Smooth muscle cell of the brain vasculature (primary cell): ENCODE results near the gene ENPP1.
A peak's percentile ranks its signal among the peaks of the same experiment; 100 is the strongest.
"Not testable (repeated sequence)": the region's sequence is repeated elsewhere in the genome, so short reads cannot be mapped to it uniquely, and the experiment has no call there.

Experiments used
- DNase-seq: peaks from one replicate; pipeline ENCODE4 v3.0.0-alpha.2; 2012; ENCODE audit warnings: low read depth, low spot score

ENPP1 gene

DNA sequence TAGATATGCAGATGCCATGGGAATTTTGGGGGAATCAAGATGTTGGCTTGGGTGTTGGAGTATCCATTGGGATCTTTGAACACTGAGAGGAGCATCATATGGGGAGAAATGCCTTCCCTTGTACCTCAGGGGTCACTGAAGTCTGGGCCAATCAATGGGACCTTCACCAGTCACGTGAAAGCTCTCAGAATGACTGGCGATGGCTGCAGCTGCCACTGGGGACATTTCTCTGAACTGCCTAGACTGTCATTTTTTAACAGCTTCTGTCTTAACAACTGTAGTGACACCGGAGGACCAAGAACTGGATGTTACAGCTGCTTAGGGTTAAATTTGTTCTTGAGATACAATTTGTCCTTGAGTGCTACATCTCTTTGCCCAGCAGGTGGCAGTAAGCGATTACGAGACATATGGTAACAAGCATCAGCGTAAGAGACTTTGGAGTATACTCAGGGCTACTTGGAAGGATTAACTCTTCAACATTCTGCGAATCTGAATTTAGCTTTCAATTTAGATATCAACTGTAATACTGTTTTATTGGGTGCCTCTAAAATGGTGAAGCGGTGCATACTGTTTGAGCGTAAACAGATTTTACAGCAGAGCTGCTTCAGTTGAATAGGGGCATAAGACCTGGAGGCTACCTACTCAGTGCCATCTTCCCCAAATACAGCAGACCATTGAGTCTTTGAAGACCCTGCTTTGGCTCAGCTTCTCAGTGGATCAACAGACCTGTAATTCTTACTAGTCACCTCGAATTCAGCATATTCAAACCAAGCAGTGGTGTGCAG lies 107.3 kb downstream of the ENPP1 start:
- DNase-seq, result peak; percentile 73

- not testable (repeated sequence) for DNase-seq
Observed at GRCh38 chr6:131916091-131916796, 108.4 kb downstream of the ENPP1 start.

- no peak for DNase-seq
Observed at GRCh38 chr6:131916847-131917246, 109.0 kb downstream of the ENPP1 start.

- DNase-seq, result no peak
Observed at GRCh38 chr6:131917318-131917717, 109.5 kb downstream of the ENPP1 start.

GRCh38 chr6:131917763-131918649 lies 110.2 kb downstream of the ENPP1 start:
- no peak for DNase-seq

DNA sequence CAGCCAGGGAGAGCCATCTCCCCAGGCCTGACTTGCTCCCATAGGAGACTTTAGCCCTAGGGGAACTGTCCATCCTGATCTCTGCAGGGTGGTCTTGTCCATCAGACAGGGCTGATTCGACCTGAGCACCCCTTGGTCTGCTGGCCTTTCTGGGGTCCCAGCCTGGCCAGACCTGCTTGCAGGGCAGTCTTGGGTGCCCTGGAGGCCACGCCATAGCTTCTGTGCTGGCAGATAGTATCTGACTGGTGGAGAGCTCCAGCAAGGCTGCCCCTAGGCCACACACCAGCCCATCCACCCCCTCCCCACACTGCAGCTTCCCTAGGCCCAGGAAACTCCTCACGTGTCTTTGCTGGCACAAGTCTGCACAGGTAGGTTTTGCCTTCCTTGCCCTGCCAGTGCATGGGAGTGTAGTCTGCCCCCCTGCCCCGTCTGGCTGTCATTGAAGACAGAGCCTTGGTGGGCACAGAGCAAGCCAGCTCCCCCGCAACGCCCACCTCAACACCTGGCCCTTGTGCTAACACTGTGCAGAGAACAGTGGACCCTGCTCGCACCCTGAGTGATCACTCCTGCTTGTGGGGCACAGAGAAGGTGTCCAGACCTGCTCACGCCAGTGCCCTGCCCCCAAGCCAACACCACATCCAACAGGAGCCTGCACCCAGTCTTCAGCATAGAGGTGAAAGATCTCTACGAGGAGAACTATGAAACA lies 111.0 kb downstream of the ENPP1 start:
- no peak for DNase-seq

GRCh38 chr6:131920656-131921055 lies 112.8 kb downstream of the ENPP1 start:
- no peak for DNase-seq

- no peak for DNase-seq
Observed at GRCh38 chr6:131923356-131923755, 115.5 kb downstream of the ENPP1 start.

GRCh38 chr6:131924881-131925474 lies 117.2 kb downstream of the ENPP1 start:
- DNase-seq, result no peak

- DNase-seq, result no peak
Observed at GRCh38 chr6:131929264-131929663, 121.4 kb downstream of the ENPP1 start.

DNA sequence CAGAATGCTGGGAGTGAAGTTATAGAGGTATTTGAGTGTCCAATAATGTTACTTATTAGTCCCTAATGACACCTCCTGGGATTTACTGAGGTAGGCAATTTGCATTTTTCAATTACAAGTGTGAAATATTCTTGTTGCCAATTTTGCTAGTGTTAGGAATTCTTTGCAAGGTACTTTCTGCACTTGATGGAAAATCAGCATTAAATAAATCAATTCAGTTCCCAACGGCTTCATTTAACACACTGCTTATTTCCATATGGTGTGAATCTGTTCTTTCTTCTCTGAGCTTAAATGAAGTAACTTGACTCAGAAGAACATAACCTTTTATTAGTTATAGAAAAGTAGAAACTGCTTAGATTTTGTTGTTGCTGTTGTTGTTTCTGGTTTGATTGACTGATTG lies 122.2 kb downstream of the ENPP1 start:
- no peak for DNase-seq

- no peak for DNase-seq
Observed at GRCh38 chr6:131931063-131931750, 123.4 kb downstream of the ENPP1 start.

GRCh38 chr6:131936156-131936555 lies 128.3 kb downstream of the ENPP1 start:
- DNase-seq, result no peak

GRCh38 chr6:131937226-131937625 lies 129.4 kb downstream of the ENPP1 start:
- DNase-seq, result no peak

GRCh38 chr6:131937703-131938631 lies 130.1 kb downstream of the ENPP1 start:
- peak; percentile 82 for DNase-seq
